Measurements from ENCODE around the gene ART5. TPM values are rescaled to one million over a fixed set of nuclear protein-coding genes. Genes with fewer than 3 reads are reported as not detected.
"Not testable (repeated sequence)": the region's sequence is repeated elsewhere in the genome, so short reads cannot be mapped to it uniquely, and the experiment has no call there.

ART5 gene
- total RNA-seq, 2 experiments from 2014 or later, result not detected

DNA sequence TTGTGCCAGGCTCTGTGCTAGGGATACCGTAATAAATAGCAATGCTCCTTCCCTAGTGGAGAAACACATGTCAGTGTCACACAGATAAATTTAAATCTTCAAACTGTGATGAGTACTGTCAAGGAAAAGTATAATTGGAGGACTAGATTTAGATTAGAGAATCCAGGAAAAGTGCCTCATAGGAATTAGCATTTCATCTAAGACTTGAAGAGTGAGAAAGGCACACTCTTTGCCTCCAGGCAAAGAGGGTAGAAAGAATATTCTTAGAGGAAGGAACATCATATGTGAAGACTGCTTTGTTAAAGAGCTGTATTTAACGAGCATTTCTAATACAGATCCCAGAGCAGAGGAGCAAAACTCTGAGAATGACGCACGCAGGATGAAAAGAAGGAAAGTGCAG lies 30.9 kb downstream of the ART5 start:
- intact Hi-C loops (cut with micrococcal nuclease), result no loop called here
- no peak for DNase-seq
- Mint-ChIP-seq H3K4me1 (ENCODE audit: low read depth) (peaks cover 13% of the 10 kb centered on the region), H3K4me3 (no peak overlapping the region), H3K27me3 (no peaks in the 10 kb centered on the region), H3K27ac (no peak overlapping the region), H3K36me3 (no peaks in the 10 kb centered on the region), H3K9me3 (peaks cover 5% of the 10 kb centered on the region)
- POLR2A ChIA-PET, result no interaction called here
- CTCF ChIA-PET, result interaction anchor here (0.7 to 2.6 kb wide), 3 partner anchors 15 to 135 kb away, joined by 4 to 7 read pairs (median 5); no protein-coding TSS in a partner anchor

DNA sequence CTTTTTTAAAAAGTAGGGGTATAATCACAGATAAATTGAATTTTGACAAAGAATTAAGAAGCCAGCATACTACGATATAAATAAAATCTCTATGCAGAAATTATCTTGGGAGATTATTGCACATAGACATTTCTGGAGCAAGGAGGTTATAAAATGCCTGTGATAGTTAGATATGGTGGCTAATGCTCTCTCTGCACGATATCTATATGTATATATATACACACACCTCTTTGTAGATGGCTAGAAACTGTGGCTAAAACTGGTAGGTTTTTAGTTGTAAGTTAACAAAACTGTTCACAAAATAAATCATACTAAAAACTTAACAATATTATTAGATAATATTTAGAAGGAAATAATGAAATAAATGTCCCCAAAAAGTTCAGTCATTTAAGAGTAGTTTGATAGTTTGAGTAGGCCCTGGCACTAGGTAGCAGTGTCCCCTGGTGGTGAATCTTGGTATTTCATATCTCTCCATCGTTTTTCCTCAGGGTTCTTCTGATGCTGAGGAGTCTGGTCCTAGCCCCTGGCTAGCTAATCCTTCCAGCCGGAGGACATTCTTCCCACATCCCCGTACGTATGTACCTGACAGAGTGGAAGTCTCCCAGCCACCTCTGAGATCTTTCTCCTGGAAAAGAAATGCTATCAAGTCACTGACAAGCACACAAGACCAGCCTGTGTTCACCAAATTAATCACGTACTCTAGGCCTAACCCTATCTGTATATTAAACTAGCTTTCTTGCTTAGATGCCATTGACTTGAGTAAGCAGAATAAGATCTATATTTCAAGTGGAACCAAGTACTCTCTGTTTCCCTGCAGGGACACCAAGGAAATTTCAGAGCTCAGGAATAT lies 32.2 kb downstream of the ART5 start:
- ChIA-PET CTCF (interaction anchor here (0.6 to 2.6 kb wide), 9 partner anchors 9 to 136 kb away, joined by 3 to 7 read pairs (median 4); no protein-coding TSS in a partner anchor), POLR2A (no interaction called here)
- DNase-seq, result peak; percentile 17
- no peaks in the 10 kb centered on the region for H3K27me3 Mint-ChIP-seq
- peaks cover 11% of the 10 kb centered on the region for H3K4me1 Mint-ChIP-seq (ENCODE audit: low read depth)
- H3K36me3 Mint-ChIP-seq, result no peaks in the 10 kb centered on the region
- intact Hi-C loops (cut with micrococcal nuclease), result loop anchor here (5.0 kb wide), 1 partner anchor 157 kb away; no protein-coding TSS in a partner anchor
- H3K27ac Mint-ChIP-seq, result no peak overlapping the region
- no peak overlapping the region for H3K4me3 Mint-ChIP-seq
- peaks cover 5% of the 10 kb centered on the region for H3K9me3 Mint-ChIP-seq

DNA sequence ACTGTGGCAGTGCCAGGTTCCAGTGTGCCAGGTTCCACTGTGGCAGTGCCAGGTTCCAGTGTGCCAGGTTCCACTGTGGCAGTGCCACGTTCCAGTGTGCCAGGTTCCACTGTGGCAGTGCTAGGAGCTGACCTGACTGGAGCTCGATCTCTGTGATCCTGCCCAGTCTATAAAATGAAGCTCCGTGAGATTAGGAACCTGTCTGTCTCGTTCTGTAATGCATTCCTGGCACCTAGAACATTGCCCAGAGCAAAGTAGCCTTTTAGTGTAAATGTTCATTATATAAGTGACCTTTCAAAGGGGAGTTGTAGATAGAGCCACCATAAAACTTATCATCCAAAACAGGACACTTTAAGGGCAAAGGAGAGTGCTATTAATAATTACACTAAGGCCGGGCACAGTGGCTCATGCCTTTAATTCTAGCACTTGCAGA lies 36.0 kb downstream of the ART5 start:
- ChIA-PET CTCF (no interaction called here), POLR2A (no interaction called here)
- H3K27ac Mint-ChIP-seq, result no peak overlapping the region
- DNase-seq, result no peak
- H3K9me3 Mint-ChIP-seq, result no peaks in the 10 kb centered on the region
- no peak overlapping the region for H3K4me3 Mint-ChIP-seq
- intact Hi-C loops (cut with micrococcal nuclease), result loop anchor here (5.0 kb wide), 1 partner anchor 153 kb away; no protein-coding TSS in a partner anchor
- peaks cover 2% of the 10 kb centered on the region for H3K4me1 Mint-ChIP-seq (ENCODE audit: low read depth)
- no peaks in the 10 kb centered on the region for H3K27me3 Mint-ChIP-seq
- no peaks in the 10 kb centered on the region for H3K36me3 Mint-ChIP-seq

DNA sequence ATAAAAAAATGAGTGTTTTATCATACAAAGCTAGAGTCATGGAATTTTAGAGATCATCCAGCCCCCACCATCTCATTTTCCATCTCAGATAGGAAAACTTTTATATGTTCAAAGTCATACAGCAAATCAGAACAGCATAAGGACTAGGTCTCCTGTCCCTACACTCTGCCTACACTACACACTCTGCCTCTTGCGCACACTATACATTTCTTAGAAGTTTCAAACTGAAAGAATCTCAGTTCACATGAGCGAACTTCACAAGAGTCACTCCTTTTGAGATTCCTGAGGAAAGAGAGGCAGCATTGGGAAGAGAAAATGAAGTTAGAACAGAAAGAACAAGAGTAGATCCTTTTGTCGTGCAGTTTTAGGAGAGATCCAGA lies 36.5 kb downstream of the ART5 start:
- peaks cover 2% of the 10 kb centered on the region for H3K4me1 Mint-ChIP-seq (ENCODE audit: low read depth)
- H3K9me3 Mint-ChIP-seq, result no peaks in the 10 kb centered on the region
- intact Hi-C loops (cut with micrococcal nuclease), result loop anchor here (5.0 kb wide), 1 partner anchor 153 kb away; no protein-coding TSS in a partner anchor
- no peak for DNase-seq
- H3K27ac Mint-ChIP-seq, result no peak overlapping the region
- CTCF ChIA-PET, result no interaction called here
- no peaks in the 10 kb centered on the region for H3K36me3 Mint-ChIP-seq
- no peak overlapping the region for H3K4me3 Mint-ChIP-seq
- no peaks in the 10 kb centered on the region for H3K27me3 Mint-ChIP-seq
- POLR2A ChIA-PET, result no interaction called here

DNA sequence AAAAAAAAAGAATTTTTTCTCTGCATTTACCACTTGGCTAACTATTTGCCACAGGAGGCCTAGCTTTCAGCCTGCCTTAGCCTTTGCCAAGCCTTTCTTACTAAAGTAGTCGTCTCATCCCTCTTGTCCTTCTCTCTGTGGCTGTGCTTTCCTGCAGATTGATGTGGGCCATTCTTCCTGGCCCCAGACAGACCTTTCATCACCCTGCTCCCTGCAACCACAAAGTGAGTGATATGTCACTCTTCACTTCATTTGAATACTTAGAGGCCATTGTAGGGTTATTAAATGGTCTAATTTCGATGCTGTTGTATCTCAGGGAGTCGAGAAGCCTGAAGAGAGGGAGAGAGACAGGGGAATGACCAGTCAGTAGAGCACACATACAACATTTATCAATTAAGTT lies 37.6 kb downstream of the ART5 start:
- Mint-ChIP-seq H3K9me3 (no peaks in the 10 kb centered on the region), H3K4me1 (ENCODE audit: low read depth) (peaks cover 2% of the 10 kb centered on the region), H3K27me3 (no peaks in the 10 kb centered on the region), H3K4me3 (no peak overlapping the region), H3K36me3 (no peaks in the 10 kb centered on the region), H3K27ac (no peak overlapping the region)
- CTCF ChIA-PET, result no interaction called here
- no peak for DNase-seq
- POLR2A ChIA-PET, result no interaction called here
- intact Hi-C loops (cut with micrococcal nuclease), result no loop called here

DNA sequence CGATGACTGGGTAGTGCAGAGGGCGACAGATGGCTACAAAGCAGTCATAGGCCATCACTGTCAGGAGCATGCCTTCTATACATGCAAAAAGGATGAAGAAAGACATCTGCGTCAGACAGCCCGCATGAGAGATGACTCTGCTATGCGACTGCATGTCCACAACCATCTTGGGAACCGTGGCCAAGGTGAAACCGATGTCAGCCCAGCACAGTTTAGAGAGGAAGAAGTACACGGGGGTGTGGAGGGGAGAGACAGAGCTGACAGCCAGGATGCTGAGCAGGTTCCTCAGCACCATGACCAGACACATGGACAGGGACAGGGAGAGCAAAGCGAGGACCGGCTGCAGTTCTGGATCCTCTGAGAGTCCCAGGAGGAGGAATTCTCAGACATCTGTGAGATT lies 41.6 kb downstream of the ART5 start:
- H3K27me3 Mint-ChIP-seq; DNase-seq; CTCF ChIA-PET; H3K4me3 Mint-ChIP-seq; H3K9me3 Mint-ChIP-seq; intact Hi-C loops (cut with micrococcal nuclease); H3K36me3 Mint-ChIP-seq; POLR2A ChIA-PET; H3K4me1 Mint-ChIP-seq (ENCODE audit: low read depth); H3K27ac Mint-ChIP-seq: not testable (repeated sequence)

DNA sequence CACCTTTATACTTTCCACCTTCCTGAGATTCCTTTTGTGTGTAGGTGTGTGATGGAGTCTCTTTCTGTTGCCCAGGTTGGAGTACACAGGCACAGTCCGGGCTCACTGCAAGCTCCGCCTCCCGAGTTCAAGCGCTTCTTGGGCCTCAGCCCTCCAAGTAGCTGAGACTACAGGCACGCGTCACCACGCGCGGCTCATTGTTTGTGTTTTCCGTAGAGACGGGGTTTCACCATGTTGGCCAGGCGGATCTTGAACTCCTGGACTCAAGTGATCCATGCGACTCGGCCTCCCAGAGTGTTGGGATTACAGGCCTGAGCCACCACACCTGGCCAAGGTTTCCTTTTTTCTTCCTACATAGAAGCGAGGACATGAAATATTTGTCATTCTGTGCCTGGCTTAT lies 44.0 kb downstream of the ART5 start:
- H3K27me3 Mint-ChIP-seq; DNase-seq; H3K4me3 Mint-ChIP-seq; H3K9me3 Mint-ChIP-seq; H3K4me1 Mint-ChIP-seq (ENCODE audit: low read depth); H3K27ac Mint-ChIP-seq; CTCF ChIA-PET; POLR2A ChIA-PET; H3K36me3 Mint-ChIP-seq; intact Hi-C loops (cut with micrococcal nuclease): not testable (repeated sequence)

DNA sequence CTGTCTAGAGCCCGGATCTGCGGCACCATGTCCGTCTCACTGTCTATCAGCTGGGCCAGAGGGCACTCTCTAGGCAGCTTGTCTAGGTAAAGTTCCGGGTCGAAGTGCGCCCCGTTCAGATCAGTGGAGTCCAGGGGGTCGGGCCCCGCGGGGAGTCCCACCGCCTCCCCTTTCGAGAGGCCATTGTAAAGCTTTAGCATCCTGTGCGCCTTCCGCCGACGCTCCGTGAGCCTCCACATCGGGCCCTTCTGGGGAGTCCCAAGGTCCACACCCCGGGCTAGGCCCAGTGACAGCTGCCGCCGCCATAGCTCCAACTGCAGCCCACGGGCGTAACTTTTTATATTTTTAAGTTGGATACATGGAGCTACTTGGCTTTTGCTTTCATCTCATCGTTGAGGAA lies 50.5 kb downstream of the ART5 start:
- CTCF ChIA-PET; H3K36me3 Mint-ChIP-seq; H3K9me3 Mint-ChIP-seq; H3K4me3 Mint-ChIP-seq; H3K27ac Mint-ChIP-seq; DNase-seq; H3K27me3 Mint-ChIP-seq; H3K4me1 Mint-ChIP-seq (ENCODE audit: low read depth); POLR2A ChIA-PET; intact Hi-C loops (cut with micrococcal nuclease): not testable (repeated sequence)

DNA sequence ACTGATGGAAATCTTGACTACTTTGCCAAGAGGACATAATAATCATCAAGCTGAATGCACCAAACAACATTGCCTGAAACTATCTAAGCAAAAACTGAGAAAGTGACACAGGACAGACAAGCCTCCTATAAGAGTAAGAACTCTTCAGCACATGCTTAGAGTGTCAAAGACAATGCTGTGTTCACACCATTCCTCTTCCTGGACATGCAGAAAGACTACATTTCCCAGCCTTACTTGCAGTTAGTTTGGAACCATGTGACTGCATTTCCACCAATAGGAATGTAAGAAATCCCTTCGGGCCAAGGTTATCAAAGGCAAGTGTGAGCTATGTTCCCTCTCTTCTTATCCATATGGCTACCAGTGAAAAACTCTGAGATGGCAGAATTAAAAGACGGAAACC lies 51.6 kb downstream of the ART5 start:
- CTCF ChIA-PET; H3K9me3 Mint-ChIP-seq; H3K4me1 Mint-ChIP-seq (ENCODE audit: low read depth); DNase-seq; H3K36me3 Mint-ChIP-seq; H3K4me3 Mint-ChIP-seq; POLR2A ChIA-PET; H3K27me3 Mint-ChIP-seq; H3K27ac Mint-ChIP-seq; intact Hi-C loops (cut with micrococcal nuclease): not testable (repeated sequence)

DNA sequence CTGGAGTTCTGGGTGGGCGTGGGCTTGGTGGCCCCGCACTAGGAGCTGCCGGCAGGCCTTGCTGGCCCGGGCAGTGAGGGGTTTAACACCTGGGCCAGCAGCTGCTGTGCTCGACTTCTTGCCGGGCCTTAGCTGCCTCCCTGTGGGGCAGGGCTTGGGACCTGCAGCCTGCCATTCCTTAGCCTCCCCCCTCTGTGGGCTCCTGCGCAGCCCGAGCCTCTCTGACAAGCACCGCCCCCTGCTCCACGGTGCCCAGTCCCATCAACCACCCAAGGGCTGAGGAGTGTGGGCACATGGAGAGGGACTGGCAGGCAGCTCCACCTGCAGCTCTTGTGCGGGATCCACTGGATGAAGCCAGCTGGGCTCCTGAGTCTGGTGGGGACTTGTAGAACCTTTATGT lies 53.0 kb downstream of the ART5 start:
- POLR2A ChIA-PET; DNase-seq; H3K4me3 Mint-ChIP-seq; H3K9me3 Mint-ChIP-seq; H3K4me1 Mint-ChIP-seq (ENCODE audit: low read depth); H3K36me3 Mint-ChIP-seq; H3K27ac Mint-ChIP-seq; intact Hi-C loops (cut with micrococcal nuclease); H3K27me3 Mint-ChIP-seq: not testable (repeated sequence)
- CTCF ChIA-PET, result interaction anchor here (1.5 kb wide), 1 partner anchor 21 kb away, joined by 5 read pairs; no protein-coding TSS in a partner anchor

Other genes with a start within 250 kb of the ART5 start
- not detected for gene ART1, start 3.1 kb upstream of the ART5 start, total RNA-seq
- 1 to 10 TPM in 1 of 2 experiments, under 1 TPM in 1; 0.57 to 1.0 TPM for gene CHRNA10, start 29.4 kb upstream of the ART5 start, total RNA-seq
- gene NUP98, start 155.6 kb upstream of the ART5 start, total RNA-seq, result 100 to 1,000 TPM in 1 of 2 experiments, 10 to 100 TPM in 1; 90.6 to 104 TPM
- 10 to 100 TPM; 27.4 to 30.2 TPM for gene PGAP2, start 166.6 kb upstream of the ART5 start, total RNA-seq
- 100 to 1,000 TPM; 181 to 186 TPM for gene RHOG, start 199.0 kb upstream of the ART5 start, total RNA-seq
- gene STIM1, start 213.7 kb upstream of the ART5 start, total RNA-seq, result 10 to 100 TPM; 55.9 to 61.1 TPM